HG02973 (cell line): ENCODE measurements around the gene PRSS8.
"Not testable (repeated sequence)": the region's sequence is repeated elsewhere in the genome, so short reads cannot be mapped to it uniquely, and the experiment has no call there.

Source experiments
- ATAC-seq: cut with Tn5 transposase; IDR thresholded peaks from one replicate; pipeline ENCODE4 v1.9.1; 2021; ENCODE audit warnings: moderate library complexity; ENCODE audit not compliant: unreplicated experiment

PRSS8 gene

DNA sequence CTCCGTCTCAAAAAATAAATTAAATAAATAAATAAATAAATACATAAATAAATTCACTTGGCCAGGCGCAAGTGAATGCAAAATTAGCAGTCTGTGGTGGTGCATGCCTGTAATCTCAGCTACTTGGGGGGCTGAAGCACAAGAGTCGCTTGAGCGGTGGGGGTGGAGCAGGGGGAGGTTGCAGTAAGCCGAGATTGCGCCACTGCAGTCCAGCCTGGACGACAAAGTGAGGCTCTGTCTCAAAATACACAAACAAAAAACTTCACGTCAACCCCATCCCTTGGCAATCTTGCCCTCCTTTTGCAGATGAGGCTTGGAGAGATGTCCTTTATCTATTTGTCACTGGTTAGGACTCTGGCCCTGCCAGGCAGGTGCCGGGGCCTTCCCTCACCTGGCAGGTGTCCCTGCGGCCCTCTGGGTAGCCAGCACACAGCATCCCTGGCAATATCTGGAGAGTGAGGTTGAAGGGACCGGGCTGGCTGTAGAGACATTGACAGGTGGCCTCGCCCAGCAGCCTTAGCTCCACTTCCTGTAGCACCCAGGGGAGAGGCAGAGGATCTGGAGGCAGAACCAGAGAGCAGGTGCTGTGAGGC lies 10.0 kb upstream of the PRSS8 start:
- no peak for ATAC-seq

DNA sequence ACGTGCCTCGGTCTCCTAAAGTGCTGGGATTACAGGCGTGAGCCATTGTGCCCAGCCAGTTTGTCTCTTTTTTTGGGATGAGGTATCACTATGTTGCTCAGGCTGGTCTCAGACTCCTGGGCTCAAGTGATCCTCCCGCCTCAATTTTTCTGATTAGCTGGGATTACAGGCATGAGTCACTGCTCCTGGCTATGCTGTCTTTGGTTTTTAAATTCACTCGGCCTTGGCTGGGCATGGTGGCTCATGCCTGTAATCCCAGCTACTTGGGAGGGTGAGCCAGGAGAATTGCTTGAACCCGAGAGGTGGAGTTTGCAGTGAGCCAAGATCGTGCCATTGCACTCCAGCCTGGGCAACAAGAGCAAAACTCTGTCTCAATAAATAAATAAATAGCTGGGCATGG lies 8.9 kb upstream of the PRSS8 start:
- not testable (repeated sequence) for ATAC-seq

DNA sequence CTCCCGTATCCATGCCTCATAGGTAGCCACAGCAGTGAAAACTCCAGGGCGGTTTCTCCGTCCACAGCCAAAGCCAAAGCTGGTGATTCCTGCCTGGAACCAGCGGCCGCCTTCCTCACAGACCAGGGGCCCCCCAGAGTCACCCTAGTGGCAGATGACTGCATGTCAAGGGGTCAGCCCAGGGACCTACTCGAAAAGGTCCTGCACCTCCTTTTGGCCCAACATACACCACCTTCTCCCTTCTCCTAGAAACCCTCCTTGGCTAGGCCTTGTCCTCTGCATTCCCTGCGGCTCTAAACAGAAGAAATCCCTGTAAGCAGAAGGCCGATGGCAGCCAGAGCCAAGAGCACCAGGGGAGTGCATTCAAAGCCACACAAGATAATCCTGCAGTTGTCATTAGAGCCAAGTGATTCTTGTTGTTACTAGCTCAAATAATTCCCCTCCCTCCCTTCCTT lies 8.2 kb upstream of the PRSS8 start:
- no peak for ATAC-seq

DNA sequence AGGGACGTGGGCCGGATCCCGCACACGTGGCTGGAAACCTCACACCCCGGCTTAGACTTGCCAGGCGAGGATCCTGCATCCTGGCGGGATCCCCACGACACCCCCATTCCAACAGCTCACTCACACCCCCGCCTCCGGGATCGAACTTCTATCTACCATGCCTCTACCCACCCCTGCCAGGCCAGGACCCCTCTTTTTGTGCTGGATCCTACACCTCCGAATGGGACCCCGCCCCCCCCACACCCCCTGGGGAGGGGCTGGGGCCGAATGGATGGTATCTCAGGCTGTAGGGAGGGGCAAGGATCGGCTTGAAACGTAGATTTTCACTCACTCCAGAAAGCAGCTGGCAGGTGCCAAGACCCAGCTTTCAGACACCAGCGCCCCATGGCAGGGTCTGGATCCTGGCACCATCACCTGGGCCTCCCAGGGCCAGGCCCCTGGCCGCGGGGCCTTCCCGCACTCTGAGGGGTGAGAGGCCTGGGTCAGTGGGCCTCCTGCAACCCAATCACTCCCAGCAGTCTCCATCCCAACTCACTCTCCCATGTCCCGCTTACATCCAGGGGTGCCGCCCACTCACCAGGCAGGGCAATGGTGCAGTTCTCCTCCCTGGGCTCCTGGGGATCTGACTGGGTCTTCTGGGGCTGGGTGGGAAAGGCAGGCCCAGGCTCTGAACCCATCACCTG lies 7.6 kb upstream of the PRSS8 start:
- no peak for ATAC-seq

DNA sequence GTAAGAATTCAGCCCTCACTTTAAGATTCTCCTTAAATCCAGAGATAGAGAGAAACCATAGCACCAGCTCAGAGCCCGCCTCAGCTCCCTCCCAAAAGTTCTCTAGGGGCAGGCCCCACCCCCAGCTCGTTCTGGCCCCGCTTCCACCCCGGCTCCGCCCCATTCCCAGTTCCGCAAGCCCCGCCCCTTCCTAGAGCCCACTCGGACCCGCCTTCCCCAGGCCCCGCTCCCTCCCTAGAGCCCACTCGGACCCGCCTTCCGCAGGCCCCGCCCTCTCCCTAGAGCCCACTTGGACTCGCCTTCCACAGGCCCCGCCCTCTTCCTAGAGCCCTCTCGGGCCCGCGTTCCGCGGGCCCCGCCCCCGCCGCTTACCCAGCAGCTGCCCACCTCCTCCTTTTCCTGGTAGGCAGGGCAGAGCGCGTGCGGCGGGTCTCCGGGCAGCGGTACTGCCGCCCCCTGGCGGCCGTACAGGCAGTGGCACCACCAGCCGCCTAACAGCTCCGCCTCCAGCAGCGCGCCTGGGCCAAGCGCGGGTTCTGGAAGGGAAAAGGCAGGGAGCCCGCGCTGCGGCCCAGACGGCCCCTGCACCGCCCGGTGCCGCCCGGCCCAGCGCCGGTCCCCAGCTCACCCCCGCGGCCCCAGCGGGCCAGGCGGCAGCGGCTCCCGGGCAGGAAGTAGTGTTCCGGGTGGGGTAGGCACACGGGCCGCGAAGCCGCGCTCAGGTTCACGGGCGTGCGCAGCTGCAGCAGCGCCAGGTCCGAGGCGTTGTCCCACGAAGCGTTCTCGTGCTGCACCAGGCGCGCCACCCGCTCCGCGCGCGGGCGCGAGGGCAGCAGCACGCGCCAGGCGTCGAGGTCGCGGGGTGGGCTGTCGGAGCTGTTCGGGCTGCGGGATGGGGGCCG lies 6.8 kb upstream of the PRSS8 start:
- ATAC-seq = peak; percentile 86

DNA sequence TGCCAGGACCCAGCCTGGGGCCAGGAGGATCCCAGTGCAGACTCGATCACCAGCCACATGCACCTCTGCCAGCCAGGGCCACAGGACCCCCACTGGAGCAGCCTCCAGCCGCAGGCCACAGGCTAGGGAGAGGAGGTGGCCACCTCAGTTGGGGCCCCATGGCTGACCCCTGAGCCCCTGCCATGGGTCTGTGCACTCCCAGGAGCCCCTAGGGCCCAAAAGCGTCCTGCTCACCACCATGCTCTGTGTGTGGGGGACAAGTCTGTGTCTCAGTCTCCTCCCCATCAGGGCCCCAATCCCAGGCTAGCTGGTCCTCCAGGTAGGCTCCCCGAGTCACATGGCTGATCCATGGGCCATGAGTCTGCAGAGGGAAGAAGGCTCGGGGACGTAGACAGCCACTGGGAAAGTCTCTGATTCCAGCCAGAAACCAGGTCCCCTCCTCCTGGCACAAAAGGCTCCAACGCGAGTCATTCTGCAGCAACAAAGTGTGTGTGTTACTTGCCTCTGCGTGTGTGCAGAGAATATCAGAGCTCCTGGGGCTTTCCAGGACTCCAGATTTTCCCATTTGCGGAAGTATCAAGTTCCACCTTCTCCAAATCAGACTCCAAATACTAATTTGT lies 6.1 kb upstream of the PRSS8 start:
- no peak for ATAC-seq

DNA sequence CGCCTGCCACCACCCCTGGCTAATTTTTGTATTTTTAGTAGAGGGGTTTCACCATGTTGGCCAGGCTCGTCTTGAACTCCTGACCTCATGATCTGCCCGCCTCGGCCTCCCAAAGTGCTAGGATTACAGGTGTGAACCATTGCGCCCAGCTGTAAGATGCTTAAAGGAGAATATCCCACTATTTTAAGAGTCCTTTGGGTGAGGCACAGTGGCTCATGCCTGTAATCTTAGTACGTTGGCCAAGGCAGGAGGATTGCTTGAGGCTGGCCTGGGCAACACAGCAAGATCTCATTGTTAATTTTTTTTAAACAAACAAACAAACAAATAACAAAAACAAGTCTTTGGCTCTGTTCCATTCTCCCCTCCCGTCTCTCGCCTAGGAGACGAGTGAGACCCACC lies 5.5 kb upstream of the PRSS8 start:
- not testable (repeated sequence) for ATAC-seq

DNA sequence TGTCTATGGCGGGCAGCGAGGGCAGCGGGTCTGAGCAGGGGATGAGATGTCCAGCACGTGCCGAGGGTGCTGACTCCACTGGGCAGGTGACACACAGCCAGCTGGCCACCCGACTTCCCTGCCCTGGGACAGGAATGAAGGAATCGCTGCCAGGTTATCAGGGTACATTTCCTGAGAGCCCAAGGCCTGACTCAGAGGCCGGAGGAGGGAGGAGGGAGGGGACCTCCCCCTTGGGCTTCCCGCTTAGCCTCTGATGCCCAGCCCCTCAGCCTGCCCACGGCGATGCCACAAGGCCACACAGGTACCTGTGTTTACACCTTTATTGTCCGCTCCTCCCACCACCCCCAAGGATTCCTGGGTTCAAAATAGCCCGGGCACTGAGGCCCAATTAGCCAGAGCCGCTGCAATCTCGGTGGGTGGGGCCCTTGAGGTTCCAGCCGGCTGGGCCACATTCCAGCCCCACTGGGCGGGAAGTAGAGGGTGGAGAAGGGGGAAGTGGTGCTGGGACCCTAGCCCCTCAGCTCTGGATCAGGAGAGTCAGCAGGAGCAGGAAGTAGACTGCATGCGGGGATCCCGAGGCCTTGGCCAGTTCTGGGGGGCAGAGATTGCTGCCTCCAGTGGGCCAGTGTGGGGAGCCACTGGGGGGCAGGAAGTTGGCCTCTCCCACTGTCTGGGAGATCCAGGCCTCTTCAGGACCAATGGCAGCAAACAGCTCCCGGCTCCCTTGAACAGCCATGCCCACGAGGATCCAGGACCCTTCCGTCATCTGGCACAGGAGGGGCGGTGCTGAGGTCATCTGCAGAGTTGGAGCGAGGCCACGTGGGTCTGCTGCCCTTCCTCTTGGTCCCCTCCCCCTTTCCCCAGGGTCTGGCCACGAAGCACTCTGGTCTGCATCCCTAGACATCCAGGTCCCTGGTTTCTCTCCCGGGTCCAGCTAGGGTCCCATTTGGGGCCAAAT lies 3.4 kb upstream of the PRSS8 start:
- no peak for ATAC-seq

DNA sequence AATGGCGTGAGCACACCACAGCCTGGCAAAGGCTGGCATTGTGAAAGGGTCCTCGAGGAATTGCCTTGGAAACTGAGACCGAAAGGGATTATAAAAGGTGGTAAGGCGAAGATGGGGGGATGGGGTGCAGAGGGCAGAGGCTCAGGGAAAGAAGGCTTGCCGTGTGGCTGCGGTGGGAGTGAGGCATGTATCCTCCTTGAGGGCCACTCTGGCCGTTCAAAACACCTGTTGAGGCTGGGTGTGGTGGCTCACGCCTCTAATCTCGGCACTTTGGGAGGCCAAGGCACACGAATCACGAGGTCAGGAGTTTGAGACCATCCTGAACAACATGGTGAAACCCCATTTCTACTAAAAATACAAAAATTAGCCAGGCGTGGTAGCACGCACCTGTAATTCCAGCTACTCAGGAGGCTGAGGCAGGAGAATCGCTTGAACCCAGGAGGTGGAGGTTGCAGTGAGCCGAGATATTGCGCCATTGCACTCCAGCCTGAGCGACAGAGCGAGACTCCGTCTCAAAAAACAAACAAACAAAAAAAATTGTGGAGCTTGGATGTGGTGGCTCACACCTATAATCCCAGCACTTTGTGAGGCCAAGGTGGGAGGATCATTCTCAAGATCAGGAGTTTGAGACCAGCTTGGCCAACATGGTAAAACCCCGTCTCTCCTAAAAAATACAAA lies 1.4 kb upstream of the PRSS8 start:
- ATAC-seq = not testable (repeated sequence)

DNA sequence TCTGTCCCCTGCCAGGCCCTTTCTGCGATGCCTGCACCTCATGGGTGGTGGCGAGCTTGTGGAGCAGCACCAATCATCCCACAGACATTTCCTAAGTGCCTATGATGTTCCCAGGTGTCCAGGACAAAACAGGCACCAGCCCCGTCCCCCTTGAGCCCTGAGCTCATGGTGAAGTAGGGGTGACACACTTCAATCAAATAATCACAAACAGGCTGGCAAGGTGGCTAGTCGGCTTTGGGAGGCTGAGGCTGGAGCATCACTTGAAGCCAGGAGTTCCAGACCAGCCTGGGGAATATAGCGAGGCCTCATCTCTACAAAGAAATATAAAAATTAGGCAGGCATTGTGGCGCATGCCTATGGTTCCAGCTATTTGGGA lies 748 bp upstream of the PRSS8 start:
- no peak for ATAC-seq

DNA sequence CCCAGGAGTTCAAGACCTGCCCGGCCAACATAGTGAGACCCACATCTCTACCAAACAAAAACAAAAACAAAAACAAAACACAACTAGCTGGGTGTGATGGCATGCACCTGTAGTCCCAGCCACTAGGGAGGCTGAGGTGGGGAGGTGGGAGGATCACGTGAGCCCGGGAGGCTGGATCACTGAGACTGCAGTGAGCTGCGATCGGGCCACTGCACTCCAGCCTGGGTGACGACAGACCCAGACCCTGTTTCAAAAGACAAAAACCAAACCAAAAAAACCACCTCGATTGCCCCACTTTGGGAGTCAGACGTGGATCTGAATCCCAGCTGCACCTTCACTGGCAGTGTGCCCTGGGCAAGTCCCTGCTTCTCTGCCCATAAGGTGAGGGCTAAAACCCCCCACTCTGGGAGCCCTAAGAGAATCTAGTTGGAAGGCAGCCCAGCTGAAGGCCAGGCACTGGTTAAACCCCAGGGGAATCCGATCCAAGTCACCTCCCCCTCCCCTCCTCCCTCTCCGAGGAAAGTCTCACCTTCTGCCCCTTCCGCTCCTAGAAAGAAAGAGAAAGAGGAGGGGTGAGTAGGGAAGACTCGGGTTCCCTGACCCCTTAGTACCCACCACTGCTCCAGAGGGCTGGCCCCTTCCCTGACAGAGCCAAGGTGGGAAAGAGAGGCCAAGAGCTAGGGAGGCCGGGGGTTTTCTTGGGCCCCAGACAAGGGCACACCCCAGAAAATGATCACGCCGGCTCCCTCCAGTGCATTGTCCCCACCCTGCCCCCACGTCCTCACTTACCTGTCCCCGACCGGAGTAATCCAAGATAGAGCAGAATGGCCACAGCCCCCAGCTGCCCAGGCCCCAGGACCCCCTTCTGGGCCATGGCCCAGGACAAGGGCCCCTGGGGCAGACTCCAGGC lies 647 bp downstream of the PRSS8 start:
- no peak for ATAC-seq

DNA sequence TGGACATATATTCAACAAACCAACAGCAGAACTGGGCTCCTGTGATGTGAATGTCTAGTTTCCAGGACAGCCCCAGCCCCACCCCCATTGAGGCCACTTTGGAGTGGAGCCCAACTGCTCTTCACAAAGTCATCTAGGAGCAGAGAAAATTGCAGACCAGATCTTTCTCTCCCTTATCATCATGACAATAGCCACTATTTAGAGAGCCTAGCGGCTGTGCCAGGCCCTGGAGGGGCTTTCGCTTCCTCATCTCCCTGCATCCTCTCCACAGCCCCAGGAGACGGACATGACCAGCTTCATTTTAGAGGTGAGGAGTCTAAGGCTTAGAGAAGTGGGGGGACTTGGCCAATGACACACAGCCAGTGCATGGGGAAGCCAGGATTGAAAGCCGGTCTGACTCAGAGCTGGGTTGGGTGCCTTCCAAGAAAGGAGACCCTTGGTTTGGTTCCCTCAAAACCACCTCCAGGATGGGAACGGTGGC lies 1.4 kb downstream of the PRSS8 start:
- ATAC-seq = no peak

DNA sequence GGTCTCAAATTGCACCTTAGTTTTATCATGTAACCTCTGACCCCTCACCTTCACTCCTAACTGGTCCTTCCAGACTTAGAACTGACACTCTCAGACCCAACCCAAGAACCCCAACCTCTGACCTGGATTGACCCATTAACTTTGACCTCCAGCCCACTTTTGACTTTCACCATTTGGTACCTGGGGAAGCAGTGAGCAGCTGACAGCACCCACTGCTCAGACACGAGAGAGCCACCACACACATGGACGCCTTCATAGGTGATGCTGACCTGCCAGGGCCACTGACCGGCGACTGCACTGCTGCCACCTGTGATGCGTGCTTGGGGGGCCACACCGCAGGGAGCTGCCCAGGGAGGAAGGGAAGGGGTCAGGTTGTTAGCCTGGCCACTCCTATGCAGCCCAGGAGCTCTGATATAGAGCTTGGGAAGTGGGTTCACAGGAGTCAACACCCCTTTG lies 2.5 kb downstream of the PRSS8 start:
- no peak for ATAC-seq

DNA sequence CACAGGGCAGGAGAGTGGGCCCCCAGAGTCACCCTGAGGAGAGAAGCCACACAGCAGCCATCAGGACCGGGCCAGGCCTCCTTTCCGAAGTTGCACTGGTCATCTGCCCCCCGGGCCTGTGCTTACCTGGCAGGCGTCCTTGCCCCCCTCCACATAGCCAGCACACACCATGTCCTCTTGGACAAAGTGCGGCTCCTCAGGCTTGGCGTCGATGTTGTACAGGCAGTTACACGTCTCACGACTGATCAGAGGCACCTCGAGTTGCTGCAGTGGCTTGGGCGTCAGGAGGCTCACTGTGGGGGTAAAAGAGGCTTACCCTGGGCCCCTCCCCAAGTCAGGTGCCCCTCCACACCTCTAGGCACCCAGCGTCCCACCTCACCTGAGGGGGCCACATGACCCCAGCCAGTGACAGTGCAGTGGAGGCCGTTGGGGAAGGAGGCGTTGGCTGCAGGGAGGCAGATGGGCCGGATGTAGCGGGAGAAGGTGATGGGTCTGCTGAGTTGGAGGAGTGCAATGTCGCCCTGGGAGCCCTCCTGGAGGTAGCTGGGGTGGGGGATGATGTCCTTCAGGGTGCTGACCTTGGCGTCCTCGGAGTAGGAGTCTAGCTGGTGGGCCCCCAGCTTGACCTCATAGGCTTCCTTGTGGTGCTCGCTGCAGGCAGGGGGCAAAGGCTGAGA lies 3.1 kb downstream of the PRSS8 start:
- no peak for ATAC-seq

DNA sequence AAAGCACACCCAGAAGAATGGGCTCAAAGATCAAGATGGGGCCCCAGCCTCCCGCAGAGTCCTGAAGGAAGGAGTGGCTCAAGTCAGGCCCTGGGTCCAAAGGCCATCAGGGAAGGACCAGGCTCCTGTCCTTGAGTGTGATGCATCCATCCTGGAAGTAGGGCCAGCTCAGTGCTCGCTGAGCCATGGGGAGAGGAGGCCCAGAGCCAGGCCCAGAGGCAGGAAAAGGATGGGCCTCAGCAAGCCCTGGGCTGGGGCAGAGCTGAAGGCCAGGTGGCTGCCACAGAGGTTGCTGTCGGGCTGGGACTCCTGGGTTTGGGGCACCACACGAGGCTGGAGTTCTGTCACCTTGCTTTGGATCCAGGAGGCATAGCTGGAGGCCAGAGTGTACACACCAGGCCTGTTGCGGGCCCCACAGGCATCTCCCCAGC lies 3.7 kb downstream of the PRSS8 start:
- ATAC-seq = no peak

DNA sequence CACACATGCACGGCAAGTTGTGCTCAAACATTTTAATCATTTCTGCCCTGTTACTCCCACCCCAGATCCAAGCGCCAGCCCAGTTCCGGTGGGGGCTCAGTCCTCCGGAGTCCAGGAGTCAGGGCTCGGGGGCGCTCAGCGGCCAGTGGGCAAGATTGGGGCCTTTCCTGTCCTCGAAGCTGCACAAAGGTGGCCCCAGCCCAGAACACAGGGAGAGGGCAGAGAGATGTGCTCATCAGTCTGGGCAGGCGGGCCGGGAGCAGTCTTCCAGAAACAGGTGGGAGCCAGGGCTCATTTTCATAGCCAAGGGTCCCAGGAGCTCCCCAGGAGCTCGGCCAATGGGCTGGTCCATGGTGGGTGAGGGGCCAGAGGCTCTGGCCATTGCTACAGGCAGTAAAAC lies 4.1 kb downstream of the PRSS8 start:
- ATAC-seq = no peak

DNA sequence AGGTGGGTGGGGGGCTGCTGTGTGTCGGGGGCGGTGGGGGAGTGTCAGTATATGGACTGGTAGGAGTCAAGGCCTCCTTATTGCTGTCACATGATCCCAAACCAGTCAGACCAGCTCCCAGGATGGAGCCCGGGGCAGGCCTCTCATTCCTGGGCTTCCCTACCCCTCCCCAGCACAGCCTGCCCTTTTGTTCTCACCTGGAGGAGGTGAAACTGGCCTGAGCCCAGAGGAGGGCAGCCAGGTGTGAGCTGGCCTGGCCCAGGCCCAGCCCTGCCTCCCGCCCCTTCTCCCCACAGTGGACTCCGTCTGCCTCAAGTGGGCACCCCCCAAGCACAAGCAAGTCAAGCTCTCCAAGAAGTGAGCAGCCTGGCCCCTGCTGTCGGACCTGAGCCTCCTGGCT lies 4.6 kb downstream of the PRSS8 start:
- no peak for ATAC-seq

DNA sequence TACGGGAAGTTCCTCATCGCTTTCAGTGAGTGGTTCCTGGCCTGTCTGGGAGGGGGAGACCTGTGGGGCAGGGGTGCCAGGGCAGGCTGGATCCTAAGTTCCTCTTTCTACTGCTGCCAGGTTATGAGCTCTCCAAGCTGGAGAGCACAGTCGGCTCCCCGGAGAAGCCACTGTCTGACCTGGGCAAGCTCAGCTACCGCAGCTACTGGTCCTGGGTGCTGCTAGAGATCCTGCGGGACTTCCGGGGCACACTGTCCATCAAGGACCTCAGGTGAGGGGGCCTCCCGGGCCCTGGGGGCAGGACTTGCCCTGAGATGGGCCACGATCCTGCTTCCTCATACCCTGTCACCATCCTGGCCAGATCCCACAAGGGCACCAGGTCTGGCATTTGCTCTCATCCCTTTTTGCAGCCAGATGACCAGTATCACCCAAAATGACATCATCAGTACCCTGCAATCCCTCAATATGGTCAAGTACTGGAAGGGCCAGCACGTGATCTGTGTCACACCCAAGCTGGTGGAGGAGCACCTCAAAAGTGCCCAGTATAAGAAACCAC lies 5.1 kb downstream of the PRSS8 start:
- no peak for ATAC-seq
